Right atrium auricular region (tissue), 2 donors: ENCODE results near the gene TLR6. TPM values are rescaled to one million over a fixed set of nuclear protein-coding genes. Genes with fewer than 3 reads are reported as not detected.

Experiments
- DNase-seq: peaks from one replicate; pipeline ENCODE4 v3.0.0-alpha.2; 2019; ENCODE audit warnings: low spot score
- H3K27ac ChIP-seq, 2 donors: fragments of 200-600 bp; sonication (generic); 1 replicate in 1 of 2; 2 replicates in 1 of 2; pipeline ENCODE4 v1.5.1; 2016 to 2019
- H3K27me3 ChIP-seq, 2 donors: fragments of 200-600 bp; sonication (generic); one replicate each; pipeline versions ENCODE4 v1.5.1 to v1.6.0; 2017 to 2019
- H3K36me3 ChIP-seq: fragments of 200-600 bp; sonication (generic); one replicate; pipeline ENCODE4 v1.5.1; 2016
- H3K4me1 ChIP-seq, 2 donors: fragments of 200-600 bp; sonication (generic); one replicate each; pipeline versions ENCODE4 v1.5.1 to v1.6.0; 2017 to 2019
- H3K4me3 ChIP-seq, 2 donors: fragments of 200-600 bp; sonication (generic); 1 replicate in 1 of 2; 2 replicates in 1 of 2; pipeline ENCODE4 v1.5.1; 2017 to 2019; ENCODE audit warnings: mild to moderate bottlenecking in 1 of 2, moderate library complexity in 1 of 2
- H3K9me3 ChIP-seq, 2 donors: fragments of 200-600 bp; sonication (generic); one replicate each; pipeline ENCODE4 v1.5.1; 2019
- total RNA-seq, 2 donors: library from RNA; depleted of rRNA; stranded (reverse); fragments of >200 nt; gene quantifications; one replicate each; pipeline ENCODE4 v1.1.0, GENCODE V29; 2016
- TF ChIP-seq, protein P1 (sequence below), 2 donors: fragments of 200-600 bp; sonication (generic); IDR thresholded peaks; one replicate each; pipeline ENCODE4 v1.5.1; 2019; ENCODE audit warnings: antibody characterized with exemption in 2 of 2

The TLR6 gene, protein sequence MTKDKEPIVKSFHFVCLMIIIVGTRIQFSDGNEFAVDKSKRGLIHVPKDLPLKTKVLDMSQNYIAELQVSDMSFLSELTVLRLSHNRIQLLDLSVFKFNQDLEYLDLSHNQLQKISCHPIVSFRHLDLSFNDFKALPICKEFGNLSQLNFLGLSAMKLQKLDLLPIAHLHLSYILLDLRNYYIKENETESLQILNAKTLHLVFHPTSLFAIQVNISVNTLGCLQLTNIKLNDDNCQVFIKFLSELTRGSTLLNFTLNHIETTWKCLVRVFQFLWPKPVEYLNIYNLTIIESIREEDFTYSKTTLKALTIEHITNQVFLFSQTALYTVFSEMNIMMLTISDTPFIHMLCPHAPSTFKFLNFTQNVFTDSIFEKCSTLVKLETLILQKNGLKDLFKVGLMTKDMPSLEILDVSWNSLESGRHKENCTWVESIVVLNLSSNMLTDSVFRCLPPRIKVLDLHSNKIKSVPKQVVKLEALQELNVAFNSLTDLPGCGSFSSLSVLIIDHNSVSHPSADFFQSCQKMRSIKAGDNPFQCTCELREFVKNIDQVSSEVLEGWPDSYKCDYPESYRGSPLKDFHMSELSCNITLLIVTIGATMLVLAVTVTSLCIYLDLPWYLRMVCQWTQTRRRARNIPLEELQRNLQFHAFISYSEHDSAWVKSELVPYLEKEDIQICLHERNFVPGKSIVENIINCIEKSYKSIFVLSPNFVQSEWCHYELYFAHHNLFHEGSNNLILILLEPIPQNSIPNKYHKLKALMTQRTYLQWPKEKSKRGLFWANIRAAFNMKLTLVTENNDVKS
- total RNA-seq = 1 to 10 TPM; 1.2 to 2.3 TPM

DNA sequence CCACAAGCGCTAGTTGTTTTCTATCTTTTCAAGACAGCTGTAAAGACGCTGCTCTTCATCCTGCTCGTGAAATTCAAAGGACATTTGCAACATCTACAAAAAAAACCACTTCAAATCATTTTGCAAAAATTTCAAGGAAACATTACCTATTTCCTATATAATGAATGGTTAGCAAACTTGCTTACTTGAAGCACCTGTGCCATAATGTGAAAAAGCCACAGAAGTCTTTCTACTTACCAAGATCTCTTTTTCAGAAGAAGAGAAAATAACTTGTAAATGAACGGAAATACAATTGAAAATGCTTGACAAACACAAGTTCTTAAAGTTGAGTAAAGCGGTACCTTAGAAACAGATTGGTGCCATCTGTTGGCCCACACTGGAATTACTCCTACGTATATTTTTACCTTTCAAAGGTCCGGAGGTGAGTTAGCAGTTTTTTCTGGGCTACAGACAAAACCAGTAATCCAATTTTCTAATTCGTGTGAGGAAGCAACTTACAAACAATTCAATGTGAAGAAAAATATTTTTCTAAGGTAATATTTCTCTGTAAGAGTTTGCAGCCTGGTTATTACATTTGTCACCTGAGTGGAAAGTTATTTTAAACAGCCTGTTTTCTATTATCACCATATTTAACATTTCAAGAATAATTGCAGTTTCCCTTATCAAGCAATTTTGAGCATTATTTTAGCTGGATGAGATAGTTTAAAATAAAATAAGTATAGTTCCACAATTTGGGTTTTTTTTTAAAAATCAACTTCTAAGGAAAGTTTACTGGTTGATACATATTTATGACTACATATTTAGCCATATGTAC lies at the start of gene TLR6:
Gene TLR6, minus strand, starts transcription at position 294 of the 814 bp plus-strand sequence. CDS start 27,344 bp downstream, outside the sequence.
- Histone ChIP-seq H3K36me3 (no peaks in the 10 kb centered on the region), H3K9me3 (no peaks in the 10 kb centered on the region), H3K27ac (peak within 1 kb of the TSS; percentile 63 to 79), H3K4me1 (peaks cover 0 to 7% of the 10 kb centered on the region in 2 donors), H3K27me3 (no peaks in the 10 kb centered on the region), H3K4me3 (peak within 1 kb of the TSS; percentile 3 to 31)
- DNase-seq = no peak
- TF ChIP-seq, protein P1, sequence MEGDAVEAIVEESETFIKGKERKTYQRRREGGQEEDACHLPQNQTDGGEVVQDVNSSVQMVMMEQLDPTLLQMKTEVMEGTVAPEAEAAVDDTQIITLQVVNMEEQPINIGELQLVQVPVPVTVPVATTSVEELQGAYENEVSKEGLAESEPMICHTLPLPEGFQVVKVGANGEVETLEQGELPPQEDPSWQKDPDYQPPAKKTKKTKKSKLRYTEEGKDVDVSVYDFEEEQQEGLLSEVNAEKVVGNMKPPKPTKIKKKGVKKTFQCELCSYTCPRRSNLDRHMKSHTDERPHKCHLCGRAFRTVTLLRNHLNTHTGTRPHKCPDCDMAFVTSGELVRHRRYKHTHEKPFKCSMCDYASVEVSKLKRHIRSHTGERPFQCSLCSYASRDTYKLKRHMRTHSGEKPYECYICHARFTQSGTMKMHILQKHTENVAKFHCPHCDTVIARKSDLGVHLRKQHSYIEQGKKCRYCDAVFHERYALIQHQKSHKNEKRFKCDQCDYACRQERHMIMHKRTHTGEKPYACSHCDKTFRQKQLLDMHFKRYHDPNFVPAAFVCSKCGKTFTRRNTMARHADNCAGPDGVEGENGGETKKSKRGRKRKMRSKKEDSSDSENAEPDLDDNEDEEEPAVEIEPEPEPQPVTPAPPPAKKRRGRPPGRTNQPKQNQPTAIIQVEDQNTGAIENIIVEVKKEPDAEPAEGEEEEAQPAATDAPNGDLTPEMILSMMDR (IDR thresholded peaks at IDR 0.05) = peak; percentile 66 to 82

DNA sequence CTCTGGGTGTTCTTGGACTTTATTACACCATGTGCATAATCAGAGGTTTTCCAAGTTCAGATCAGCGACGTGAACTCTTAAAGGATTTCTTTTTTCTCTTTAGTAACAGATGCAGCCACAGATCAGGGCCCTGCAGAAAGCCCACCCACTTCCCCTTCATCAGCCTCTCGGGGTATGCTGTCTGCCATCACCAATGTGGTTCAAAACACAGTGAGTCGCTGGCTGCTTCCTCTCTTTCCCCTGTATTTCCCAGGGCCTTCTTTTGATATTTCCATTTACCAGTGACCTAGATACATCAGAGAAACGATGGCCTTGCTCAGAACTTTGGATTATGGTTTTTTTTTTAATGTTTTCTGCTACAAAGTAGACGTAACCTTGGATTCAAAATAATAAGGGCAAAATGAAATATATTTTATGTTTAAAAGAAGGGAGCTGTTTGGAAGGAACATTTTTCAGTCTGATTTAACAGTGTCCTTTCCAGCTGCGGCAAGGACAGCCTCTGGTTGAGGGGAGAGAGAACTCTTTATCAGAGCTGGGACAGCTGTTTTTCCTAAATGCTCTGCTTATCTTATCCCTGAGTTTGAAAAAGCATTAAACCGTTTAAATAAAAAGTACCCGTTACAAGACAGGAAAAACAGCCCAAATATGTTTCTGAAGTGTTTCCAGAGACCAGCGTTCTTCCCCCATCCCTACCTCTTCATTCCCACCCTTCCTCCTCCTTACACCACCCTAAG lies 49.2 kb upstream of the TLR6 start:
- TF ChIP-seq, protein P1 (IDR thresholded peaks at IDR 0.05) = no peak
- H3K27me3 ChIP-seq = no peaks in the 10 kb centered on the region
- no peak for DNase-seq
- H3K27ac ChIP-seq = peak overlapping the region in 1 of 2 donors; percentile 36
- H3K9me3 ChIP-seq = no peaks in the 10 kb centered on the region
- H3K36me3 ChIP-seq = peaks cover 65% of the 10 kb centered on the region
- H3K4me3 ChIP-seq = no peak overlapping the region
- peaks cover 0 to 5% of the 10 kb centered on the region in 2 donors for H3K4me1 ChIP-seq

DNA sequence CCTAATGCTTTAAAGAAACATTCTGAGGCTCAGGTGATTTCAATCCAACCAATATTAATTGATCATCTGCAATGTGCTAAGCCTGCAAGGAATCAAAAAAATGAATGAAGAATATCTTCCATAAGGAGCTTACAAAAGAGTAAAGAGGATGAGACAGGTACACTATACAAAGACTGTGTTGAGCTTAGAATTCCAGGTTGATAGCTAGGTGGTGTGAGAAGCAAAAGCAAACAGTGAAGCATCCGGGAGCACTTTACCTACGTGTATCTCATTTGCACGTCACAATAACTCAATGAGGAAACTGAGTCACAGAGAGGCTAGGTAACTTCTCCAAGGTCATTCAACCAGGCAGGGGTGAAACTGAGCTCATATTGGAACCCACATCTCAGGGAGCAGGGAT lies 48.1 kb upstream of the TLR6 start:
- TF ChIP-seq, protein P1 (IDR thresholded peaks at IDR 0.05) = no peak
- Histone ChIP-seq H3K27me3 (no peaks in the 10 kb centered on the region), H3K9me3 (no peaks in the 10 kb centered on the region), H3K4me1 (peaks cover 0 to 5% of the 10 kb centered on the region in 2 donors), H3K27ac (no peak overlapping the region), H3K36me3 (peaks cover 54% of the 10 kb centered on the region), H3K4me3 (no peak overlapping the region)
- no peak for DNase-seq

DNA sequence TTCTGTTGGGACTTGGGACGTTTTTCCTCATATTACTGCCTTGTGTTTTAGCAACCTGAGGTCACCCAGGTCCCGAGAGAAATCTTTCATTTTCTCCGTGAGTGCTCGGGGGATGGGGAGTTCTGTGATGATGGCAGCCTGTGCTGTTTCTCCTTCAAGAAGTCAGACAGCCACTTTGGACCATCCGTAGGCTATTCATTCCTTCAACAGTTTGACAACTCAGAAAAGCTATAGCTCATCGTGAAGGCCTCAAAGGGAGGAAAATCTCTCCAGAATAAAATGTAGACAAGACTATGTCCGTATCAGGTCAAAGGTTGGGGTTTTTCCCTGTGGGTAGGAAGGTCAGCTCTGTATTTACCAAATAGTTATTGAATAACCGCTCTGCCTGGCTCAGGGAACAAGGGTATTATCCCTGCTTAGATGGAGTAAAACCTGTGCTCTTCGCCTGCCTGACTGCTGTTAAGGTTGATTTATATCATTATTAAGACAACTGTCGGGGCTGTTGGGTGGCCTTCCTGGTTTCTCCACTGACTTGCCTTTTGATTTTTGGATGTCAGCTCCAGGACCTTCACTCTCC lies 47.6 kb upstream of the TLR6 start:
- Histone ChIP-seq H3K27me3 (no peaks in the 10 kb centered on the region), H3K36me3 (peaks cover 49% of the 10 kb centered on the region), H3K4me1 (peaks cover 0 to 5% of the 10 kb centered on the region in 2 donors), H3K9me3 (no peaks in the 10 kb centered on the region), H3K4me3 (no peak overlapping the region), H3K27ac (no peak overlapping the region)
- TF ChIP-seq, protein P1 (IDR thresholded peaks at IDR 0.05) = no peak
- DNase-seq = no peak

DNA sequence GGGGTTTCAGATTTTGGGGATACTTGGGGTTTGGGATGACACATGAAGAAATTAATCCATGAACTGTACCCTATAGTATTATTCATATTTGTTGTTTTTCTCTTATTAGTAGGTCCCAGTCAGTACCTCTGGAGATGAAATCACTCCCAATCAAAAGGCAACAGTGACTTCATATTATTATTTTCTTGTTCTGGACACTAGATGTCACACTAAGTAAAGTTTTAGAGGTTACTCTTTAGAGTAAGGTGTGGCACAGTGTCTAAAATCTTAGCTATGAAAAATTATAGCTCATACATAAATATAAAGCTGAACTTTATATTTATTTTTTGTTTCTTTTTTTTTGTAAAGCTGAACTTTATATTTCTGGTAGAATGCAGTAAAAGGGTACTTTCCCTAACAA lies 46.1 kb upstream of the TLR6 start:
- H3K4me1 ChIP-seq = peaks cover 0 to 5% of the 10 kb centered on the region in 2 donors

More for the DNA sequence above, 46.1 kb upstream of the TLR6 start:
- Histone ChIP-seq H3K4me3 (no peak overlapping the region), H3K36me3 (peaks cover 35% of the 10 kb centered on the region), H3K27ac (no peak overlapping the region), H3K27me3 (no peaks in the 10 kb centered on the region), H3K9me3 (no peaks in the 10 kb centered on the region)
- no peak for DNase-seq
- TF ChIP-seq, protein P1 (IDR thresholded peaks at IDR 0.05) = peak; percentile 17 to 51
